ENCODE measurements around the gene TMED1.

TMED1 gene

DNA sequence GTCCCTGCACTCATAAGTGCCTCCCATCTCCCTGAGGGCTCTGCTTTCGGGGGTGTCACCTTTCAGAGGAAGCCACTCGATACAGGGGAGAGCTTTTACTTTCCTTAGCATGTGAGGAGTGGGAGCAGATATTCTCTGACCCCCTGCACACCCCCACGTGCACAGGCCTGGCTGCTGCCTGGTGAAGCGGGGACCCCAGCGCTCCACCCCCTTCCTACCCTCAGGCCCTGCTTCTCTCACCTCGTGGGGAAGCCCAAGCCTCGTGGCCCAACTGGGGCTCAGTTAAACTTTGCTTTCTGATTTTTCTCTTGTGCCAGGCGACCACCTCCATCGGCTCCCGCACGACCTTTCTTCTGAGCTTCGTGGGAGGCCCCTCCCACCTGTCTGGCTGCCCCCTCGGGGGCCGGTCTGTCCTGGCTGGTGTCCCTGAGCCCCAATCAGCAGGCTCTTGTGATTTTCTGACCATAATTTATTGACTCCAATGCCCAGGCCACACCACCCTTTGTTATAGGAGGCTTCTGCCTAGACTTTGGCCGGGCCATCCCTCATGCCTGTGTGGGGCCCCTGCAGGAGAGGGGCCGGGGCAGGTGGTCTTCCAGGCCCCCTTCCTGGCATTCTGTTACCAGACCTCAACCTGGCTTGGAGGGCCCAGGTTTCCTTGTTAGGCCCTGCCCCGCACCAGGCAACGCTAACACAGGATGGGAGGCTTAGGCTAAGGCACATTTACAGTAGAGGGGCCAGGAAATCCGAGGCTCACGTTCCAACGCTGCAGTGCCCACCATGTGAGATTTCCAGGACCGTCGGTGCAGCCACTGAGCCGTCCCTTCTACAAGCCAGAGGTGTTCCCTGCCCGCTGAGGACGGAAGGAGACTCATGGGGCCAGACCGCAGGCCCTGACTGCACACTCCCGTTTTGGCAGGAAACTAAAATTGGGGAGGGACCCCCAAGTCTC lies 3.7 kb downstream of the TMED1 start:
- no peak for DNase-seq (ENCODE audit: low read depth)

DNA sequence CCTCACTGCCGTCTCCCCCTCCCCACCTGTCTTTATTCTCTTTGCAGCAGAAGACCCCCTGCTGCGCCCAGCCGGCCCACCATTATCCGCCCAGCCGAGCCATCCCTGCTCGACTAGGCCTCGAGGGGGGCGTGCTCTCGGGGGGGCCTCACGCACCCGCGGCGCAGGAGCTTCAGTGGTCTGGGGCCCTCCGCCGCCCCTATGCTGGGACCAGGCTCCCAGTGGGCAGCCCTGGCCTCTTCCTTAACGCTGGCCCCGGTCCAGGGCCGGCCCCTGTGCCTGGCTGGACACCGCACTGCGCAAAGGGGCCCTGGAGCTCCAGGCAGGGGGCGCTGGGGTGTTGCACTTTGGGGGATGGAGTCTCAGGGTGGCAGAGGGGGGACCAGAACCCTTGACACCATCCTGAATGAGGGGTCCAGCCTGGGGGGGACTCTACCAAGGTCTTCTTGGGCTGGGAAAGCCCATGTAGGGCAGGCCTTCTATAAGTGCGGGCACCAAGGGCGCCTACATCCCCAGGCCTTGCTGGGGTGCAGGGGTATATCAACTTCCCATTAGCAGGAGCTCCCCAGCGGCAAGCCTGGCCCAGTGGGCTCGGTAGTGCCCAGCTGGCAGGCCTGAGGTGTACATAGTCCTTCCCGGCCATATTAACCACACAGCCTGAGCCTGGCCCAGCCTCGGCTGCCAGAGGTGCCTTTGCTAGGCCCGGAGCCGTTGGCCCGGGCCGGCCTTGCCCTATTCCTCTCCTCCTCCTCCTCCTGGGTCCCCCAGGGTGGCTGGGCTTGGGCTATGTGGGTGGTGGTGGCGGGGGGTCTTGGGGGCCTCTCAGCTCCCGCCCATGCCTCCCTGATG lies 4.9 kb downstream of the TMED1 start:
- no peak for DNase-seq (ENCODE audit: low read depth)

DNA sequence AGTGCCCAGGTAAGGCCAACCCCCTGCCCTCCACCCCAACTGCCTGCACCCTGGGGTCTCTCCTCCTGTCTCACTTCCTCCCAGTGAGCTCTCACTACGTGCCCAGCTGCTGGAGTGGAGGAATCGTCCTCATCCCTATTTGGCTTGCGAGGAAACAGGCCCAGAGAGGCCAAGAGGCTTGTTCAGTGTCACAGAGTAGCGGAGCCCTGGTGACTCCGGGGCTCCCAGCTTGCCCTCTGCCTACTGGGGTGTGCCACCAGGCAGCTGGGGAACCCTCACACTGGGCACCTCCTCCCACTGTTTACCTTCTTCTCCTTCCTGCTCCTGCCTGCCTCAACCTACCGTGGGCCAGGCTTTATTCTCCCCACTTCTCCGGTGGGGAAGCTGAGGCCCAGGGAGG lies 5.6 kb downstream of the TMED1 start:
- DNase-seq (ENCODE audit: low read depth), result no peak

DNA sequence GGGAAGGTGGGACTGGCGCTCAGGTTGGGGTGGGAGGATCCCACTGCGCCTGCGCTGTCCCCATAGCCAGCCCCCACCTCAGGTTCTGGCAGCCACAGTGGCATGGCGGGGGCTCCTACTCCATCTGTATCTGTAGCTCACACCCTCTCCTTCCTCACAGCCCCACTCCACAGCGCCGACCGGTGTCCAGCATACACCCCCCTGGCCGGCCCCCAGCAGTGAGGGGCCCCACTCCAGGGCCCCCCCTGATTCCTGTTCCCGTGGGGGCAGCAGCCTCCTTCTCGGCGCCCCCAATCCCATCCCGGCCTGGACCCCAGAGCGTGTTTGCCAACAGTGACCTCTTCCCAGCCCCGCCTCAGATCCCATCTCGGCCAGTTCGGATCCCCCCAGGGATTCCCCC lies 6.0 kb downstream of the TMED1 start:
- no peak for DNase-seq (ENCODE audit: low read depth)

DNA sequence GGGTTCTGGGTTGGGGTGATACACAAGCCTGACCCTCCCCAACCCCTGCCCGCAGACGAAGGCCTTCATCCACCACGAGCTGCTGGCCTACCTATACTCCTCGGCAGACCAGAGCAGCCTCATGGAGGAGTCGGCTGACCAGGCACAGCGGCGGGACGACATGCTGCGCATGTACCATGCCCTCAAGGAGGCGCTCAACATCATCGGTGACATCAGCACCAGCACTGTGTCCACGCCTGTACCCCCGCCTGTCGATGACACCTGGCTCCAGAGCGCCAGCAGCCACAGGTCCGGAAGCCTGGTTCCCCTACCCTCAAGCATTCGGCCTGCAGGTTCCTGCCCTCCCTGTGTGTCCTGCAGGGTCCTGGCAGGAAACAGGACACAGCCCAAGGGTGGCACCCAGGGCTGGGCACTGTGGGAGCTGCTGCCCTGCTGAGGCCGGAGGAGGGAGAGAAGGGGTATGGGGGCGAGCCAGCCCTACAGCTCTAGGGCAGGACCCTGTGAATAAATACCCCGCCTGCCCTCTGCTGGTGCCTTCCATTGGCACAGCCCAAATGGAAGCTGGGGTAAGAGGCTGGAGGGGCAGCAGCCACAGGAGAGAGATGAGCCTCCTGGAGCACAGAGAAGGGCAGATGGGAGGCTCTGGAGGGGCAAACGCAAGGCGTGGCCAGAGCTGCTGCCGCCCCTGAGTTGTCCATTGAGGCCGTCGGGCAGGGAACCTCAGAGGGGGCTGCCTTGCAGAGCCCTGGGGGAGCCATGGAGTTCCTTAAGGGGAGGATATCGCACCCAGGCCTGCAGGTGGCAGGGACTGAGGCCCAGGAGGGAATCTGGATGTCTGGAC lies 6.8 kb downstream of the TMED1 start:
- no peak for DNase-seq (ENCODE audit: low read depth)

DNA sequence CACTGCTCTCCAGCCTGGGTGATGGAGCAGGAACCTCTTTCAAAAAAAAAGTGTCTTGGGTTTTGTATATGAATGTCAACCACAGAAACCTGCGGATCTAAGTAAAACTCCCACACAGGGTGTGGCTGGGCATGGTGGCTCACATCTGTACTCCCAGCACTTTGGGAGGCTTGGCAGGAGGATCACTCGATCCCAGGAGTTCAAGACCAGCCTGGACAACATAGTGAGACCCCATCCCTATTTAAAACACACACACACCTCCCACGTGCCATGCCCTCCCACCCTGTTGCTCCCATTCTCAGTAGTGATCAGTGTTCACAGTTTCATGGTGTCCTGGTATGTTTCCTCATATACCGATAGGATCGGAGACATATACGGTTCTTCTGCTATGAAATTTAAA lies 9.2 kb downstream of the TMED1 start:
- no peak for DNase-seq (ENCODE audit: low read depth)

DNA sequence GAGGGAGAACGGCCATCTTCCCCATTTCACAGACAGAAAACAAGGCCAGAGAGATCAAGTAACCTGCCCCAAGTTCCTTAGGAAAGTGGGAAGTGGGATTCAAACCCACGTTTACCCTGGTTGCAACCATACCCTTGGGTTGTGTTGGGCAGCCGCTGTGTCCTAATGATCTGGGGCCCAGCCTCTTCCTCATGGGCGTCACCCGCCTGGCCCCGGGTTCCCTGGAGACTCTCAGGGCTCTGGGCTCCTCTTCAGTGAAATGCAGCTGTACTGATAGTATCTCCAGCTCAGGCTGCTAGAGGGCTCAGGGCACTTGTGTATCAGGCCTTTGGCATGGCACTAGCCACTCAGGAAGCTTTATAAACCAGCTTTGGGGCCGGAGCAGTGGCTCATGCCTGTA lies 9.8 kb downstream of the TMED1 start:
- no peak for DNase-seq (ENCODE audit: low read depth)

DNA sequence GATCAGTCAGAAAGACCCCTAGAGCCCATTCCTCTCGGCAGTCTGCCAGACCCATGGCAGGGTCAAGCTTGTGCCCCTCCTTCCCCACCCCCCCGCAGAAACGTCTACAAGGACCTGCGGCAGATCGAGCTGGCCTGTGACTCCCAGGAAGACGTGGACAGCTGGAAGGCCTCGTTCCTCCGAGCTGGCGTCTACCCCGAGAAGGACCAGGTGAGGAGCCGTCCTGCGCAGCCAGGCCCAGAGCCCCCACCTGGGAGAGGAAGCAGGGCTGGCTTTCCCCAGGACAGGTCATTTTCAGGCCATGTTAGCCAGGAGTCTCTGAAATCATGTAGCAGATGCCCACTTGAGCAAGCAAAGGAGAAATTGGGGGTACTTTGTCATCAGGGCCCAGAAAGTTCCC lies 12.3 kb downstream of the TMED1 start:
- no peak for DNase-seq (ENCODE audit: low read depth)

DNA sequence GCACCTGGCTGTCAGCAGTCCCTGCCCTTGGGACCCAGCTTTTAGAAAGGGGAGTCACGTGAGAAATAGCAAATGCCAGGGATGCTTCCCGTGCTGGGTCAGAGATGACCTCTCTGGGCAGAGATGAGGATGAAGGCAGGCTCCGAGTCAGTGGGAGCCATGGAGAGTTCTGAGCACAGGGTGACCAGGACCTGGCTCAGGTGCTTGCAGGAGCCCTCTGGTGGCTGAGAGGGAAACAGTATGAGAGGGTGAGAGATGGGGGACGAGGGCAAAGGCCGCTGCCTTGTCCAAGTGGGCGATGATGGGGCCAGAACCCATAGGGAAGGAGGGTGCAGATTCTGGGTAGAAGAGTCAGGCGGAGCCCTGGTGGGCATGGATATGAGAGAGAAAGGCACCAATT lies 15.8 kb downstream of the TMED1 start:
- DNase-seq (ENCODE audit: low read depth), result no peak

DNA sequence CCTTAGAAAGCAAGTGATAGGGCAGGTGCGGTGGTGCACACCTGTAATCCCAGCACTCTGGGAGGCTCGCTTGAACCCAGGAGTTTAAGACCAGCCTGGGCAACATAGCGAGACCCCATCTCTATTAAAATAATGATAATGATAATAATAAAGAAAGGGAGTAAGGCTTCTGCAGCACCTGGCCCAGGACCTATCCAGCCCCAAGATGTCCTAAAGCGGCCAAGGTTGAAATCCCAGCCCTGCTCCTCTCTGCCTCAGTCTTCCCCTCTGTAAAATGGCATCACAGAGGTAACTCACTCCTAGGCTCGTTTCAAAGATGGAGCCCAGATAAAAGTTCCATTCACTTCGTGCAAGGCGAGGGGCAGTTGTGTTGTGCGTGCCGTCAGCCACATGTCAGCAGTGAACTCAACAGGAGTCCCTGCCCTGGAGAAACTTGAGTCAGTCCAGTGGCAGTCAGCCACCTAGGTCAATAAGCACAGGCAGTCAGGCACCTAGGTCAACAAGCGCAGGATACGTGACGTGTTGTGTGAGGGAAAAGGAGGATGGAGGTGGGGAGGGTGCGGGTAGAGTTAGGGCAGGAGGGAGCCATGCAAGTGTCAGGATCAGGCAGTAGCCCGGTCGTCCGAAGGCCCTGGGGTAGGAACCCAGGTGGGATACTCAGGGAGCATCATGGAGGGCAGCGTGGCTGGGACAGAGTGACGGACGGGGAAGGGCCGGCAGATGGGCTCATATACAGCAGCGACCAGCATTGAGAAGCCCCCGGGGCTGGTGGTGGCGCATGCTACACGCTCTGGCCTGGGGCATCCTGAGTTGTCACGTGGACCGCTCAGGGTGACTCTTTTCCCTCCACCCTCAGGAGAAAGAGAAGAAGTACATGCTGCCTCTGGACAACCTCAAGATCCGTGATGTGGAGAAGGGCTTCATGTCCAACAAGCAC lies 16.6 kb downstream of the TMED1 start:
- no peak for DNase-seq (ENCODE audit: low read depth)

DNA sequence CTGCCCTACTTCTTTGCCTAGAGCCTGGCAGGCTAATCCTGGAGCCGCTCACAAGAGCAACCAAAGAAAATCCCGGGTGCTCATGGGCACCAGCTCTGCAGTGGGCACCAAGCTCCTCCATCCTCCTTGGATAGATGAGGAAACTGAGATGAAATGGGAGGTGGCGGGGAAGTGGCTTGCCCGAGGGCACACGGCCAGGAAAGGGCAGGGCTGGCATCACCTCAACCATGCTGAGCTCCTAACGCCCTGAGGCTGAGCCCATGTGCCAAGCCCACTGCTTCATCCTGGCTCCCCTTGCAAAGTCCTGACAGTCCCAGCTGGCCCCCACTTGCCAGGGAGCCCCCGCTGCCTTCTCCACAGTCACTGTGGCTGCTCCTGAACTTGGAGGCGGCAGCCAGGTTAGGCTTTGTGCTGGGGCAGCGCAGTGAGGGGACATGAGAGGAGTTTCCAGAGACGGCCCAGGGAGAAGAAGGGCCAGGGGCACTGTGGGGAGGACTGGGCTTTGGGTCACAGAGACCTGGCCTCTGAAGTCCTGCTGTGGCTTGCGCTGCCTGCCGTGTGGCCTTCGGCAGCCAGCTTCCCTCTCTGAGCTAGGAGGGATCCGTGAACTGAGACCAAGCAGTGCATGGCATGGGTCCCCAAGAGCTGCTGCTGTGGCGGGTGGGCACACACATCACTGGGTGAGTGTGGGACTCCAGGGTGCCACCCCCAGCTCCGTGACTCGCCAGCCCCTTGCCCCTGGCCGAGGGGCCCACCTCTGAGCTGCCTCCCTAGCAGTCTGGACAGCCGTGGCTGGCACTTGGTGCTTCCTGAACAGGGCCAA lies 17.5 kb downstream of the TMED1 start:
- DNase-seq (ENCODE audit: low read depth), result no peak

DNA sequence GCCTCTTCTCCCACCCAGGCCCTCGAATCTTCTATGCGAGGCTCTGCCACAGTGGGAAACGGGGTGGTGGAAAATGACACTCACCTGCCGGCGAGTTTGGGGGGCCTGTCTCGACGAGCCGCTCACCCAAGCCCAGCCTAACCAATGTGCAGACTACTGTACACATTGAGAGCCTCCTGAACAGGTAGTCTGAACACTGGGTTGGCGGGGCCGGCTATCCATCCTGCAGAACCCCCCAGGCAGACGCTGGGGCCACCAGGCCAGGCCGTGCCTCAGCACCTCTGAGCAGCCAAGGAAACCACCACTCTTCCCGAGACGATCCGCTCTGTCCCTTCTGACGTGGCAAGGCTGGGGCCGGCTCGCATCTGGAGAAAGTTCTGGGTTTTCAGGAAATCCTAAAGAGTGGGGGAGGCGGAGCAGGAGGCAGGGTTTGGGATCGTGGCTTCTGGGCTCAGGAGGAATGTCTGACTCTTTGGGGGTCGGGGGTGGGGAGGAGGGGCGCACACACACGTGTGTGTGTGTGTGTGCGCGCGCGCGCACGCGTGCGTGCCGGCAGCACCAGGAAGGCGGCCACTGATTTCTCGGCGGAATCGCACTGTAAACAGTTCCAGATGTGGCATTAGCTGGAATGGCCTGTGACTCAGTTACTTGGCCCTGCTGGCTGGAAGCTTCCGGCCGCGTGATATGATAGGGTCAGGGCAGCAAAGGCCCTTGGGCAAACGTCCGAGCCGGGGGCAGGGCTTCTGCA lies 18.5 kb downstream of the TMED1 start:
- peak; percentile 80 for DNase-seq (ENCODE audit: low read depth)

DNA sequence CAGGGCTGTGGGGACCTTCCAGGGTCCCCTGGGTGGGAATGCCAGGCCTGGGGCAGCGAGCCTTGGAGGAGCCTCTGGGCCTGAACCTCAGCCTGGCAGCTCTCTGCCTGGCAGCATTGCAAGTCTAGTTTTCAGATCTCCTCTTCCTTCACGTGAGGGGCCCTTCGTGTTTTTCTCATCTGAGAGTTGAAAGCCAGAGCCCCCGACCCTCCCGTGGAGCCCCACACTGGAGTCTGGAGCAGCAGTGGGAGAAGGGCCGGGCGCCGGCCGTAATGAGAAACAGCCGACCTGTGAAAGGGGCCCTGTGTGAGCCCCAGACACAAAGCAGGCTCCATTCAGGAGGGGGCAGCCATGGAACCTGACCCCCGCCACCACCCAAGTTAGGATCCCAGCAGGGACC lies 19.3 kb downstream of the TMED1 start:
- no peak for DNase-seq (ENCODE audit: low read depth)

DNA sequence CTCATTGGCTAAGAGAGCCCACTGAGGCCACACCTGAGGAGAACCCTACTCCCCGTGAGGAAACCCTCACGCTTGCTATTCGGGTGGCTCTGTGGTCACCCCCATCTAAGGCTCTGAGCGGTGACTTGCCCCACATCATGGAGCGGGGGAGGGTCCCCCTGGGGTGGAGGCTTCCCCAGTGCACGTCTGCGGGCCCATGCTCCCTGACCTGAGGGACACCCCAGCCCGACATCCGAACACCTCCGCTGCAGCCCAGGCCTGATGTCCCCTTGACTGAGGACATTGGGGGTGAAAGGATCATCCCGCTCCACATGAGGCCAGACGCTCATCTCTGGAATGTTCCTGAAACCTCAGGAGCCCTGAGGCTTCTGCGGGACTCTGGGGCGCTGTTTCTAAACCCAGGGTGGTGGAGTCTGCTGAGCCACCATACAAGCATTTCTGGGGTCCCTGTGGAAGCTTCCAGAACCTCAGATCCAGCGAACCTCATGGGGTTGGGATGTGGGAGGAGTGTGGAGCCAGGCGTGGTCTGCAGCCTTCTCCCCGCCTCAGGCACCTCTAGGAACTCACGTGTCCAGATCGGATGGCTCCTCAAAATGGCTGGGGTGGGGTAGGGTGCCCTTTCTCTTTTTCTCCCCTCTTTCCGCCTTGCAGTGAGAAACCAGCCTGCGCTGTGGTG lies 19.9 kb downstream of the TMED1 start:
- no peak for DNase-seq (ENCODE audit: low read depth)

DNA sequence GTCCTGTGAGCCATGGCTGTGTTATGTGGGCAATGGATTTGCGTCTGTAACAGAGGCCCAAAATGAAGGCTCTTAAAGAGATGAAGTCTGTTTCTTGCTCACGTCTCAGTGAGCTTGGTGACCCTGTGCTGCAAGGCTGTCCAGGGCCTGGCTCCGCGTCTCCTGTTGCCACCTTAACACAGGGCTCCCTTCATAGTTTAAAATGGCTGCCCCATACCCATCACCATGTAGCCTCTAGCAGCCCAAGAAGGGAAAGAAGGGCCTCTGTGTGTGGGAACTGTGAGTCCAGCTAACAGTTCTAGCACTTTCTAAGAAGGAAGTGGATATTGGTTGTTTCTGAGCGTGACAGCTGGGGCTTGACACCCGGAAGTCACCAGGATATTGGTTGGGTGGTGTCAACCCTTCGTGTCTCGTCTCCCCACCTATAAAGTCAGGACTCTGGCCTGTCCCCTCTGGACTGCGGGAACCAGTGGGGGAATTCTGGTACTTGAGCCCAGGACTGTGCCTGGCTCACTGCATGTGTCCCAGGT lies 20.9 kb downstream of the TMED1 start:
- DNase-seq (ENCODE audit: low read depth), result no peak

DNA sequence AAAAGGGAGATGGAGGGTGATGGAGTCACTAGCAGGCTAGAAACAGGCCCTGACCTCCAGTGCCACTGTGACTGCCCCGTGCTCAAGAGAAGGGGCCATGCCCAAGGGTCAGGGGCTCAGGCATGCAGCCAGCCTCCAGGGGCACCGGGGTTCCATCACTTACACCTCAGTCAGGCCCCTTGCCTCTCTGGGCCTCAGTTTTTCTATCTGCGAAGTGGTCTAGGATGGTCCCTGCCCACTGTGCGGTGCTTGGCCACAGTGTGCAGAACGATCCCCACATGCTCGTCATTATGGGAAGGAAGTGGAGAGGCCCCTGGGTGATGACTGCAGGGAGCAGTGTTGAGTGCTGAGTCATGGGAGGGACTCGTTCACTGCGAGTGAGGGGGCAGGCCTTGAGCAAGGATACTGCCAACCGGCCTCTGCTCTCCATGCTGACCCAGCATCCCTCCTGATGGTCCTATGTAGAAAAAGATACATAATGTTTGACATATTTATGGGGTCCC lies 23.1 kb downstream of the TMED1 start:
- DNase-seq (ENCODE audit: low read depth), result peak; percentile 60

DNA sequence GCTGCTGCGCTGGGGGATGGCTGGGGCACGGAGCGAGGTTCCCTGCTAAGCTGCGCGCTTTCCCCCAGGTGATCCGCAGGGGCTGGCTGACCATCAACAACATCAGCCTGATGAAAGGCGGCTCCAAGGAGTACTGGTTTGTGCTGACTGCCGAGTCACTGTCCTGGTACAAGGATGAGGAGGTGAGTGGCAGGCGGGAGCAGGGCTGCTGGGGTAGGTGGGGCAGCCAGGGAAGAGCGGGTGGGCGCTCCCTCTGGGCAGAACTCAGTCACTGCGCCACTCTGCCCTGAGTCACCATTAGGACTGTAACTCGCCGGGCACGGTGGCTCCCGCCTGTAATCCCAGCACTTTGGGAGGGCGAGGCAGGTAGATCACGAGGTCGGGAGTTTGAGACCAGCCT lies 23.8 kb downstream of the TMED1 start:
- no peak for DNase-seq (ENCODE audit: low read depth)

DNA sequence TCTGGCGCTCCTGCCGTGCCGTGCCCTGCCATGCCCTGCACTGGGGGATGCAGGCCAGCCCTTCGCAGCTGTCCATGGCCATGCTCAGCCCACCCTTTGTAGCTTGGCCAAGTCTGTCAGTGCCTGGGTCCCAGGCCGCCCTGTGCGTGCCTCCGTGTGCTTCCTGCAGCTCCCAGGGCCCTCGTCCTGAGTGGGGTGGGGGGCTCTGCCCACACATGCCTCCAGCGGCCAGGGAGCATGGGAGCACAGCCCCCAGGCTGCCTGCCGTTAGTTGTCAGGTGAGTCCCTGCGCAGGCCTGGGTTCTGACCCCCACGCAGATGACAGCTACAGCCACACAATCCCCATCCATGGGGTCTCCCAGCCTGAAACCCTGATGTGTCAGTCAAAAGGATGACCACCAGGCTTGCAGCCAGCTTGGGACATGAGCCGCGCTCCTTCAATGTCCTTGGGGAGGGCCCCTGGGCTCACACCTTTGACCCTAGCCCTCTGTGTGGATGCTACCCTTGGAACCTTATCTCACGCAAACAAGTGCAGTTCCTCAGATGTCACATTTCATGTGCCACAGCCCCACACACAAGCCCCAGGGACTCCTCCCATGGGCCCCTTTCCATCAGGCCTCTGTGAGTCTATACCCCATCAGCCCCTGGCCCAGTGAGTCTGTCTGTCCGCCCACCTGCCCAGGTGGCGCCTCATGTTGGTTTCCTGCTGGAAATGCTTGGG lies 24.5 kb downstream of the TMED1 start:
- DNase-seq (ENCODE audit: low read depth), result no peak

Measured in HS-27A (cell line).